Umbilical cord (tissue), 2 donors: ENCODE results near the gene HSP90B1. TPM values are rescaled to one million over a fixed set of nuclear protein-coding genes. Genes with fewer than 3 reads are reported as not detected.

Experiments
- DNase-seq: peaks from one replicate; pipeline ENCODE4 v3.0.0-alpha.2; 2015; ENCODE audit warnings: low spot score
- total RNA-seq: library from RNA; depleted of rRNA; stranded (reverse); fragments of >200 nt; gene quantifications from one replicate; pipeline ENCODE4 v1.2.3, GENCODE V29; 2014; ENCODE audit warnings: low replicate concordance; ENCODE audit not compliant: insufficient read depth

Gene HSP90B1
- total RNA-seq, 1 donor from 2014 or later = 387 TPM

- DNase-seq = peak; percentile 96
These were observed 995 bp upstream of the HSP90B1 start for GRCh38 chr12:103929046-103929783.

- DNase-seq = no peak
These were observed 501 bp upstream of the HSP90B1 start for GRCh38 chr12:103929784-103930033.

DNA sequence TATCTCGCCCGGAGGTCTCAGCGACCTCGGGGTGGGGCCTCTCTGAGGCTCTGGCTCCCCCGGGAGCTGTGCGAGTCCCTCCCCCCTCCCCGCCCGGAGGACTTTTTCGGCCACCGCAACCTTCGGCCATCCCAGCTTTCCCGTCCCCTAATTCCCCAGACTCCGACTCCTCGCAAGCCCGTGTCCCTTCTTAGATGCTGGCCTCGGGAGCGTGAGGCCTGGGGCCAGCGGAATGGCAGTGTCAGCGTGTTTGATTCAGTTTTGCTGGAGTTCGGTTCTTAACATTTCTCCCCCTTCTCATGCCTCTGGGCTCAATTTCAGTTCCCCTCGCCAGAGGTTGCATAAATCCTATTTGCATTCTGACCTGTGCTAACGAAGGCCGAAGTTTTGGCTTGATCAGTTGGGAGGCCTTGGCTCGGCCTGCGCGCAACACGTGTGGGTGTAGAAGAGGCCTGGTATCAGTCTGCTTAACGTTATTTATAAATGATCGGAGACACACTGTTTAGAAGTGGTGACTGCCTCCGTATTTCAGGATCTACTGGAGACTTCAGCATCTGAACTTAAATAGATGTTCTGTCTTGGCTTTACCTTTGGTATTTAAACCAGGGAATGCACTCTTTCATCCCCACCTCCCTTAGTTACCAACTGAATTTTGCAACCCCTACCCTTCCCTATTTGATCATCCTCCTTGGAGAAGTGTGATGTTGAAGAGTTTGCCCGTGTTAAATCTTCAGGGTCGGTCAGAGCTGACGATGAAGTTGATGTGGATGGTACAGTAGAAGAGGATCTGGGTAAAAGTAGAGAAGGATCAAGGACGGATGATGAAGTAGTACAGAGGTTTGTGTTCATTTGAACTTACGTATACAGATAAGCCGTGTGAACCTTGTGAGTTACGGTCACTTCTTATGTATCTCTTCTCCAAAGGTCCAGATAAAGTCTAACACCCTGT, 851 bp downstream of the HSP90B1 start:
- peak; percentile 50 for DNase-seq

- DNase-seq = no peak
These were observed 3.0 kb downstream of the HSP90B1 start for GRCh38 chr12:103933237-103933636.

- DNase-seq = no peak
These were observed 6.5 kb downstream of the HSP90B1 start for GRCh38 chr12:103936679-103937078.

DNA sequence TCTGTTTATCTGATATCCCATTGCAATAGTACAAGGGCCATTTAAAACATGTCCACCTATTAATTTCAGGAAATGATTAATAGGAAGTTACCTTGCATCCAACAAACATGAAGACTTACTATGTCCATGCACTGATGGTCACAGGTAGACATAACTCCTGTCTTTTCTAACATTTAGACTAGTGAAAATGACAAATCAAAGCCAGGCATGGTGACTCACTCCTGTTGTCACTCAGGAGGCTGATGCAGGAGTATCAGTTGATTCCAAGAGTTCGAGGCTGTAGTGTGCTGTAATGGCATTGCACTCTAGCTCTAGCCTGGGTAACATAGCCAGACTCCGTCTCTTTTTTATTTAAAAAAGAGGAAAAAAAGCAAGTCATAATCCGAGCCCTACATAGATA, 14.8 kb downstream of the HSP90B1 start:
- DNase-seq = no peak

- DNase-seq = no peak
These were observed 17.8 kb downstream of the HSP90B1 start for GRCh38 chr12:103947871-103948555.

- DNase-seq = no peak
These were observed 18.7 kb downstream of the HSP90B1 start for GRCh38 chr12:103948746-103949406.

- no peak for DNase-seq
These were observed 22.3 kb downstream of the HSP90B1 start for GRCh38 chr12:103952497-103952896.

DNA sequence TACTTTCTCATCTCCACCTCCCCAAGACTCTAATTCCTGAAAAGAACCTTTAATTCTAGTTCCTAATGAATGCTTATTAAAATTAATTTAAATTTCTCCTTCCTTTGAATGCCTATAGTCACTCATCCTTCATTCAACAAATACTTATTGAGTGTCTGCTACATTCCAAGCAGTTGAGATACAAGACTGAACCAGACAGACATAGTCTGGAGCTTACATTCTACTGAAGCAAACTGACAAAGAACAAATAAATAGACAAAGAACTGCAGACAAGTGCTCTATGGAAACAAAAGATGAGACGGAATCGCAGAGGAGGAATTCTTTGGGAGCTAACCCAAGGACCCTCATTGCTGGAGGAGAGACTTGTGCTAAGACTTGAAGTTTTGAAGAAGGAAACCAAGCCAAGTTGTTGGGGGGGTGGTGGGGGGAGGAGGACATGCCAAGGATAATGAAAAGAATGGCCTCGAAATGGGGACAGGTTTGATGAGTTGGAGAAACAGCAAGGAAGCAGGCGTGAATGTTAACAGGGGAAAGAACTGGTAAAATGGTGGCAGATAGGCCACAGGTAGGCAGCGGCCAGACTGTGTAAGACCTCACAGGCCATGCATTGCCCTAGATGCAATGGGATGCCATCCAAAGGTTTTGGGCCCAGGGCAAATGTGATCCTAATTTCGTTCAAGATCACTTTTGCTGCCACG, 25.8 kb downstream of the HSP90B1 start:
- DNase-seq = no peak

DNA sequence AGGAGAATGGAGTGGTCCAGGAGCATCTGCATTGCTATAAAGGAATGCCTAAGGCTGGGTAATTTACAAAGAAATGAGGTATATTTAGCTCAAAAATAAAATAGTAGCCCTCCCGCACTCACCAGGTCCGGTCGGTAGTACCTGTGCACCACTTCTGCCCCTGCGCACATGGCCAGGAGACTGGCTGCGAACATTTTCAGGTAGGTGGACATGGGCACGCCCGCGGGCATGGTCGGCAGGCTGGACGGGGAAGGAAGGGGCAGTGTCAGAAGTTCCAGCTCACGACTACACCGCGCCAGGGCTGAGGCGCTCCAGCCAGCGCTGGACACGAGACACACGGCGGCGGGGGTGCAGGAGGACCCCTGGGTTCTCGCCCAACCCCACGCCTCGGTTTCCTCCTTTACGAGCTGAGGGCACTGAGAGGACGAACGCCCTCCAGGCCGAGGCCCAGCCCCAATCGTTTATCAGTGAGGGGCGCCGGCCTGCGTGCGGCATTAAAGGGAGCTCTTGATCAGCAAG, 26.4 kb downstream of the HSP90B1 start:
- DNase-seq = no peak

- no peak for DNase-seq
These were observed 27.7 kb downstream of the HSP90B1 start for GRCh38 chr12:103957865-103958388.

DNA sequence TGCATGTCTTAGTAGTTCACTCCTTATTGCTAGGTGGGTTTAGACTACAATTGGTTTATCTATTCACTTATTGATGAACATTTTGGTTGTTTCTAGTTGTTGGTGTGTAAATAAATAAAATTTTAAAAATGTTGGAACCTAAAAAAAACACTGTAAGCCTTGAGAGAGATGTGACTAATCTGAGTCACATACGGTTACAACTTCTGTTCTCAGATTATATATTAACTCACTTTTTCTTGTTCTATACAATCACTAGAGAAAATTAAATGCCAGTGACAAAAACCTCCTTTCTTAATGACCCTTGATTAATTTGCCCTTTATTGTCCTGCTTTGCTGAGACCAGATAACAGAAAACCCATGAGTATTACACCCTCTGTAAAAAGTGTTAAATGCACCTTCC, 28.4 kb downstream of the HSP90B1 start:
- no peak for DNase-seq

- no peak for DNase-seq
These were observed 30.5 kb downstream of the HSP90B1 start for GRCh38 chr12:103960616-103961227.

DNA sequence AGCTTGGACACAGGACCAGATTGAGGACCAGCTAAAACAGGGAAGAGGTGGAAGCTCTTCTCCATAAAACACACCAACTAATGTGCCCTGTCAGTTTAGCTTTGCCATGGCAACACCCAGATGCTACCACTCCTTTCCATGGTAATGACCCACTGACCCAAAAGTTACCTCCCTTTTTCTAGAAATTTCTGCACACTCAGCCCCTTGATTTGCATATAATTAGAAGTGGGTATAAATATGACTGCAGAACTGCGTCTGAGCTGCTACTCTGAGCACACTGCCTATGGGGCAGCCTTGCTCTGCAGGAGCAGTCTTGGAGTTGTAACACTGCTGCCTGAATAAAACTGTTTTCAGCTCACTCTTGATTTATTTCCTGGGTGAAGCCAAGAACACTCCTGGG, 32.3 kb downstream of the HSP90B1 start:
- DNase-seq = no peak

- DNase-seq = peak; percentile 3
These were observed 34.6 kb downstream of the HSP90B1 start for GRCh38 chr12:103964805-103965204.

DNA sequence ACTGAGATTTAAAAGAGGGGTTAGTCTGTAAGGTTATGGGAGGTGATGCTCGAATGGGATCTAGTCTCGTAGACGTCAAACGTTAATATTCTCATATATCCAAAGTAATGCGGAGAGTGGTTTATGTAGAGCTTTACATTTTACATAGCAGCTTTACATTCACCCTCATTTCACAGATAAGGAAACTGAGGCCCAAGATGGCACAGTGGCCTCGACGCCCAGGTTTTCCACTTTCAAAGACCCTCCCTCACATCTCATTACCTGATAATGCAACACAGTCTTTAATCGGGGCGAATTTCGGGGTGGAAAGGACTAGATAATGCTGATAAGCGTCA, 35.0 kb downstream of the HSP90B1 start:
- DNase-seq = no peak

GRCh38 chr12:103965590-103966504, 35.6 kb downstream of the HSP90B1 start, which contains the start of gene TDG:
Gene TDG (plus strand): TSS chr12:103965872. CDS start chr12:103966038, 166 bp downstream.
- DNase-seq = peak; percentile 99

- no peak for DNase-seq
These were observed 36.5 kb downstream of the HSP90B1 start for GRCh38 chr12:103966736-103967135.
